Prostate gland (tissue), 2 donors: ENCODE results near the gene ABCF2.

Experiments
- POLR2A ChIP-seq: fragments of 450-650 bp; IDR thresholded peaks from one replicate; pipeline ENCODE4 v1.6.1; 2016; ENCODE audit warnings: antibody characterized with exemption, mild to moderate bottlenecking
- TF ChIP-seq, protein P1 (sequence below), 4 experiments: fragments of 200-600 bp in 2 of 4; fragments of 450-650 bp in 2 of 4; sonication (generic) in 2 of 4; IDR thresholded peaks; 1 replicate in 3 of 4; 2 replicates in 1 of 4; pipeline ENCODE4 v1.5.1; 2016 to 2019; ENCODE audit warnings: antibody characterized with exemption in 4 of 4, mild to moderate bottlenecking in 2 of 4, moderate library complexity in 2 of 4

DNA sequence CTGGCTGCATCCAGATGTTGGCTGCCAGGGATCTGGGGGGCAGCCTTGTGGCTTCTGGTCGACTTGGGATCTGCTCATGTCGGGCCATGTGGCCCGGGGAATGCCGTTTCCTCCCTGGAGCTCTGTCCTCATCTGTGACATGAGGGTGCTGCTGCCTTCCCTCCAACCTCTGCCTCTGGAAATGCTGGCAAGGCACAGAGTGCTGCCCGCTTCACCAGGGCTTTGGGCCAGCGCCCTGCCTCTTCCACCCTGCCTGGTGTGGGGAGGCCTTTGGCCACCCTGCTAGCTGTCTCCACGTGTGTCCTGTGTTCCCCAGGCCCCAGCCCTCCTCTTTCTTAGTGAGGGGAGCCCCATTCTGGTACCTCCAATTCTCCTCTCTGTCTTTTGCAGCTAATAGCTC lies 27.3 kb upstream of the ABCF2 start:
- no peak for TF ChIP-seq POLR2A
- TF ChIP-seq, protein P1, sequence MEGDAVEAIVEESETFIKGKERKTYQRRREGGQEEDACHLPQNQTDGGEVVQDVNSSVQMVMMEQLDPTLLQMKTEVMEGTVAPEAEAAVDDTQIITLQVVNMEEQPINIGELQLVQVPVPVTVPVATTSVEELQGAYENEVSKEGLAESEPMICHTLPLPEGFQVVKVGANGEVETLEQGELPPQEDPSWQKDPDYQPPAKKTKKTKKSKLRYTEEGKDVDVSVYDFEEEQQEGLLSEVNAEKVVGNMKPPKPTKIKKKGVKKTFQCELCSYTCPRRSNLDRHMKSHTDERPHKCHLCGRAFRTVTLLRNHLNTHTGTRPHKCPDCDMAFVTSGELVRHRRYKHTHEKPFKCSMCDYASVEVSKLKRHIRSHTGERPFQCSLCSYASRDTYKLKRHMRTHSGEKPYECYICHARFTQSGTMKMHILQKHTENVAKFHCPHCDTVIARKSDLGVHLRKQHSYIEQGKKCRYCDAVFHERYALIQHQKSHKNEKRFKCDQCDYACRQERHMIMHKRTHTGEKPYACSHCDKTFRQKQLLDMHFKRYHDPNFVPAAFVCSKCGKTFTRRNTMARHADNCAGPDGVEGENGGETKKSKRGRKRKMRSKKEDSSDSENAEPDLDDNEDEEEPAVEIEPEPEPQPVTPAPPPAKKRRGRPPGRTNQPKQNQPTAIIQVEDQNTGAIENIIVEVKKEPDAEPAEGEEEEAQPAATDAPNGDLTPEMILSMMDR (IDR thresholded peaks at IDR 0.05), result no peak
